HEK293 (cell line): ENCODE results near the gene IQSEC1.

Experiments used
- CTCF ChIA-PET: fragments of 350-600 bp; formaldehyde crosslinking; extraction: SDS; loops from one replicate; lab custom pipeline; 2021; ENCODE audit warnings: antibody characterized with exemption; lab: Yijun Ruan, JAX
- POLR2A ChIA-PET: fragments of 300-600 bp; formaldehyde crosslinking; extraction: SDS; loops from one replicate; lab custom pipeline; 2020; ENCODE audit warnings: antibody characterized with exemption, inconsistent platforms; lab: Yijun Ruan, JAX
- H3K27ac ChIP-seq: fragments of 200-500 bp; sonication (Bioruptor generic); 2 replicates; pipeline ENCODE4 v1.5.1; 2014; ENCODE audit warnings: low read depth, low read length, control low read depth, inconsistent platforms; ENCODE audit errors: extremely low read depth
- H3K36me3 ChIP-seq, 2 experiments: fragments of 200-500 bp in 1 of 2; sonication (Bioruptor generic) in 1 of 2; 1 replicate in 1 of 2; 2 replicates in 1 of 2; pipeline ENCODE4 v1.5.1; 2014 to 2017; ENCODE audit warnings: inconsistent platforms in 2 of 2, low read length in 2 of 2; ENCODE audit not compliant: control insufficient read depth in 2 of 2, insufficient read depth in 1 of 2
- H3K4me1 ChIP-seq: fragments of 200-500 bp; sonication (Bioruptor generic); 2 replicates; pipeline ENCODE4 v1.5.1; 2014; ENCODE audit warnings: mild to moderate bottlenecking, low read length, inconsistent platforms; ENCODE audit not compliant: control insufficient read depth, insufficient read depth
- H3K4me3 ChIP-seq: 2 replicates; pipeline ENCODE4 v1.5.1; 2011; ENCODE audit warnings: low read depth, mild to moderate bottlenecking, control low read depth, low read length, moderate library complexity
- H3K9me3 ChIP-seq: fragments of 200-500 bp; sonication (Bioruptor generic); 2 replicates; pipeline ENCODE4 v1.5.1; 2014; ENCODE audit warnings: low read depth, low read length, inconsistent platforms; ENCODE audit not compliant: control insufficient read depth, insufficient read depth
- BCL11A ChIP-seq: fragments of 450-650 bp; formaldehyde crosslinking; IDR thresholded peaks from 2 replicates; pipeline ENCODE4 v1.5.1; 2016; ENCODE audit warnings: low read depth, missing biosample characterization, missing genetic modification characterization
- ZFP41 ChIP-seq: fragments of 450-650 bp; formaldehyde crosslinking; IDR thresholded peaks from 2 replicates; pipeline ENCODE4 v1.5.1; 2016; ENCODE audit warnings: missing biosample characterization, missing genetic modification characterization, borderline replicate concordance
- ZNF341 ChIP-seq: fragments of 450-650 bp; formaldehyde crosslinking; IDR thresholded peaks from 2 replicates; pipeline ENCODE4; 2016; ENCODE audit warnings: low read depth, missing biosample characterization, missing genetic modification characterization
- ZNF701 ChIP-seq: fragments of 450-650 bp; formaldehyde crosslinking; IDR thresholded peaks from 2 replicates; pipeline ENCODE4 v1.5.1; 2016; ENCODE audit warnings: missing biosample characterization, missing genetic modification characterization
- ZNF791 ChIP-seq: fragments of 450-650 bp; formaldehyde crosslinking; IDR thresholded peaks from 2 replicates; pipeline ENCODE4 v1.5.1; 2016; ENCODE audit warnings: missing biosample characterization, missing genetic modification characterization
- TF ChIP-seq, protein P1 (sequence below): fragments of 450-650 bp; formaldehyde crosslinking; conservative IDR thresholded peaks from 2 replicates; pipeline ENCODE4 v1.5.1; 2016; ENCODE audit warnings: low read depth, missing biosample characterization, missing genetic modification characterization
- TF ChIP-seq, protein P2 (sequence below): fragments of 450-650 bp; formaldehyde crosslinking; IDR thresholded peaks from 2 replicates; pipeline ENCODE4 v1.5.1; 2017; ENCODE audit warnings: missing biosample characterization, missing genetic modification characterization
- TF ChIP-seq, protein P3 (sequence below): fragments of 450-650 bp; formaldehyde crosslinking; IDR thresholded peaks from 2 replicates; pipeline ENCODE4 v1.5.1; 2016; ENCODE audit warnings: missing biosample characterization, missing genetic modification characterization

Gene IQSEC1

DNA sequence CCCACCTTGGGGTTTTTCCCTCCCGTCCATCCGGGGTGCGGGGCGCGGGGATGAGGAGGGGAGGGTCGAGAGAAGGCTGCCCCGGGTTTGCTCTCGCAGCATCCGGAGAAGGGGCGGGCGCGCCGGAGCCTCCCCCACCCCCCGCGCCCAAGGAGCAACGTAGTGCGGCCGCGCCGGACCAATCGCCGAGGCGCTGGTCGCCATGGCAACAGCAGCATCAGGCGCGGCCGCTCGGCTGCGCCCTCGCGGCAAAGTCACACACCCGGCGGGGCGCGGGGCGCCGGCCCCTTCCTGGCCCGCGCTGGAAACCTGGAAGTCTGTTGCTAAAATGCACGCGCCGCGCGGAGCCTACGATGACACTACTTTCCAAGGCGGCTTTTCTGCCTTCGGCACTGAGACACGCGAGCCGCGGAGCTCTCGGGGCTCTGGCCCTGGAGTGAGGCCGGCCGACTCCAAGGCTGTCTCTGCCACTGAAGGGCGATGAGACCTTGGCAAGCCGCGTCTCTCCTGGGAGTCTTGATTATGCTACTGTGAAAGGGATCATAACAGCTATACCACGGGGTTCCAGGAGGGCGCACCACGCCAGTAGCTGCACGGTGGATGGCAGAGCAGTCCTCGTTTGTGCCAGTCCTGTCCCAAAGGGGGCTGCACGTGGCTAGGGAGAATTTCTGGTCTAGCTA, at the start of gene IQSEC1 (continued):
- TF ChIP-seq, protein P1, sequence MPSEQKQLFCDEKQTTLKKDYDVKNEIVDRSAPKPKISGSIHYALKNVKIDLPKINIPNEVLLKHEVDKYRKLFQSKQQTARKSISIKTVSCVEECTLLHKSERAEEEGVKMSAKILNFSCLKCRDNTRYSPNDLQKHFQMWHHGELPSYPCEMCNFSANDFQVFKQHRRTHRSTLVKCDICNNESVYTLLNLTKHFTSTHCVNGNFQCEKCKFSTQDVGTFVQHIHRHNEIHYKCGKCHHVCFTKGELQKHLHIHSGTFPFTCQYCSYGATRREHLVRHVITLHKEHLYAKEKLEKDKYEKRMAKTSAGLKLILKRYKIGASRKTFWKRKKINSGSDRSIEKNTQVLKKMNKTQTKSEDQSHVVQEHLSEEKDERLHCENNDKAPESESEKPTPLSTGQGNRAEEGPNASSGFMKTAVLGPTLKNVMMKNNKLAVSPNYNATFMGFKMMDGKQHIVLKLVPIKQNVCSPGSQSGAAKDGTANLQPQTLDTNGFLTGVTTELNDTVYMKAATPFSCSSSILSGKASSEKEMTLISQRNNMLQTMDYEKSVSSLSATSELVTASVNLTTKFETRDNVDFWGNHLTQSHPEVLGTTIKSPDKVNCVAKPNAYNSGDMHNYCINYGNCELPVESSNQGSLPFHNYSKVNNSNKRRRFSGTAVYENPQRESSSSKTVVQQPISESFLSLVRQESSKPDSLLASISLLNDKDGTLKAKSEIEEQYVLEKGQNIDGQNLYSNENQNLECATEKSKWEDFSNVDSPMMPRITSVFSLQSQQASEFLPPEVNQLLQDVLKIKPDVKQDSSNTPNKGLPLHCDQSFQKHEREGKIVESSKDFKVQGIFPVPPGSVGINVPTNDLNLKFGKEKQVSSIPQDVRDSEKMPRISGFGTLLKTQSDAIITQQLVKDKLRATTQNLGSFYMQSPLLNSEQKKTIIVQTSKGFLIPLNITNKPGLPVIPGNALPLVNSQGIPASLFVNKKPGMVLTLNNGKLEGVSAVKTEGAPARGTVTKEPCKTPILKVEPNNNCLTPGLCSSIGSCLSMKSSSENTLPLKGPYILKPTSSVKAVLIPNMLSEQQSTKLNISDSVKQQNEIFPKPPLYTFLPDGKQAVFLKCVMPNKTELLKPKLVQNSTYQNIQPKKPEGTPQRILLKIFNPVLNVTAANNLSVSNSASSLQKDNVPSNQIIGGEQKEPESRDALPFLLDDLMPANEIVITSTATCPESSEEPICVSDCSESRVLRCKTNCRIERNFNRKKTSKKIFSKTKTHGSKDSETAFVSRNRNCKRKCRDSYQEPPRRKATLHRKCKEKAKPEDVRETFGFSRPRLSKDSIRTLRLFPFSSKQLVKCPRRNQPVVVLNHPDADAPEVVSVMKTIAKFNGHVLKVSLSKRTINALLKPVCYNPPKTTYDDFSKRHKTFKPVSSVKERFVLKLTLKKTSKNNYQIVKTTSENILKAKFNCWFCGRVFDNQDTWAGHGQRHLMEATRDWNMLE (tag by site-specific recombination) = no peak

DNA sequence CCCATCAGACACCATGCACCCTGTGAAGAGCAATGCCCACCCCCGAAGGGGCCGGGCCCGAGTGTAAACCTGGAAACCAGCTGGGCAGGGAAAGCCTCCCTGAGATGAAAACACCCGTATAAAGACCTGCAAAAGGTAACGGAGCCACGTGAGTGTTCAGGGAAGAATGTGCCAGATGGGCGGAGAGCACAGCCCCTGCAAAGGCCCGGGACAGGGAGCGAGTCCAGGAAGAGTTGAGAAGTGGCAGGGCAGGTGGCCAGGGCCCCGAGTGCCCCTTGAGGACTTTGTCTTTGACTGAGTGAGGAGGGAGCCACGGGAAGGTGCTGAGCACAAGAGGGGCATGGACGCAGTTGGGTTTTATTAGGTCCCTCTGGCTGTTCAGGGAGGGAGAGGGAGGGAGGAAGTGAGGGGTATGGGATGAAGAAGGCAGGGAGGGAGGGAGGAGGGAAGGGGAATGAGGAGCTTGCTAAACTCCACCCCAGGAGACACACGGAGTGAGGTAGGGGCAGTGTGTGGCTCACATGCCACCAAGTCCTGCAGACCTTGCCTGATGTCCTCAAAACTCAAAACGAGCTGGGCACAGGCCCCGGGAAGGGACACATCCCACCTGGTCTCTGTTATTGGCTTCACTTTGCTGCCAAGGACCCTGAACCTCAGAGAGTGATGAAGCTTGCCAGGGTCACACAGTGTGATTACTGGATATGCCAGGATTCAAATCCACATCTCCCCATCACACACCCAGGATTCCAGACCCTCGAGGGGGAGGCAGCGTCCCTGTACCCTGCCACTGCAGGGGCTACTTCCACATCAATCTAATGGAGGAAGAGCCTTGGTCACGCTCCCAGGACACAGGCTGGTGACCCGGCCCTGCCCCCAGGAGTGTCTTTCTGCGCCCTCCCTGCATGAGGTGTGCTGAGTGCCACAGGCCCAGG, 49.1 kb upstream of the IQSEC1 start:
- no peak overlapping the region for H3K27ac ChIP-seq
- H3K36me3 ChIP-seq = no peaks in the 10 kb centered on the region
- H3K4me1 ChIP-seq = no peaks in the 10 kb centered on the region
- POLR2A ChIA-PET = interaction anchor here (0.5 kb wide), 1 partner anchor 126 kb away, joined by 3 read pairs; no protein-coding TSS in a partner anchor
- CTCF ChIA-PET = no interaction called here
- H3K4me3 ChIP-seq = no peak overlapping the region
- TF ChIP-seq ZNF341 (tag by site-specific recombination) (no peak), BCL11A (no peak), ZNF701 (tag by site-specific recombination) (no peak), ZNF791 (tag by site-specific recombination) (no peak)
- TF ChIP-seq, protein P2, sequence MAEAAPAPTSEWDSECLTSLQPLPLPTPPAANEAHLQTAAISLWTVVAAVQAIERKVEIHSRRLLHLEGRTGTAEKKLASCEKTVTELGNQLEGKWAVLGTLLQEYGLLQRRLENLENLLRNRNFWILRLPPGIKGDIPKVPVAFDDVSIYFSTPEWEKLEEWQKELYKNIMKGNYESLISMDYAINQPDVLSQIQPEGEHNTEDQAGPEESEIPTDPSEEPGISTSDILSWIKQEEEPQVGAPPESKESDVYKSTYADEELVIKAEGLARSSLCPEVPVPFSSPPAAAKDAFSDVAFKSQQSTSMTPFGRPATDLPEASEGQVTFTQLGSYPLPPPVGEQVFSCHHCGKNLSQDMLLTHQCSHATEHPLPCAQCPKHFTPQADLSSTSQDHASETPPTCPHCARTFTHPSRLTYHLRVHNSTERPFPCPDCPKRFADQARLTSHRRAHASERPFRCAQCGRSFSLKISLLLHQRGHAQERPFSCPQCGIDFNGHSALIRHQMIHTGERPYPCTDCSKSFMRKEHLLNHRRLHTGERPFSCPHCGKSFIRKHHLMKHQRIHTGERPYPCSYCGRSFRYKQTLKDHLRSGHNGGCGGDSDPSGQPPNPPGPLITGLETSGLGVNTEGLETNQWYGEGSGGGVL (tag by site-specific recombination) = peak; percentile 85
- no peaks in the 10 kb centered on the region for H3K9me3 ChIP-seq

DNA sequence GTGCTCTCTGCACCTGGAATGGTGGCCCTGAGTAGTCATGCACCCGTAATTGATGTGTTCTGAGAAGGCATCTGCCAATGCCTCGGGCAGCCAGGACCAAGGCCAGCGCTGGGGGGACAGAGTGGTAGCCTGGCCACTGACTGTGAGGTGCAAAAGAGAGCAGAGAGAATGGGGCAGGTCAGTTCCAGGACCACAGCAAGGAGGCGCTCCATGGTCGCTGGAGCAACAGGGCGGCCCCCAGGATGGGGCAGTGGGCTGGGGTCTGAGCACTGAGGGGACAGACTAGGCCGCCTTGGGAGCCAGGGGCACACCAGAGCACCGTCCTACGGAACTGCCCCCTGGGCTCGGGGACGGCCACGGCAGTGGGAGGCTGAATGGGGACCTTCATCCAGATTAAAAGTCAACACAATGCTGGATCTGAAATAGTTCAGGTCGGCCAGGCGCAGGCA, 48.3 kb upstream of the IQSEC1 start:
- H3K4me3 ChIP-seq = no peak overlapping the region
- H3K9me3 ChIP-seq = no peaks in the 10 kb centered on the region
- H3K27ac ChIP-seq = no peak overlapping the region
- no peaks in the 10 kb centered on the region for H3K36me3 ChIP-seq
- H3K4me1 ChIP-seq = no peaks in the 10 kb centered on the region
- CTCF ChIA-PET = no interaction called here
- POLR2A ChIA-PET = no interaction called here
- TF ChIP-seq, protein P3, sequence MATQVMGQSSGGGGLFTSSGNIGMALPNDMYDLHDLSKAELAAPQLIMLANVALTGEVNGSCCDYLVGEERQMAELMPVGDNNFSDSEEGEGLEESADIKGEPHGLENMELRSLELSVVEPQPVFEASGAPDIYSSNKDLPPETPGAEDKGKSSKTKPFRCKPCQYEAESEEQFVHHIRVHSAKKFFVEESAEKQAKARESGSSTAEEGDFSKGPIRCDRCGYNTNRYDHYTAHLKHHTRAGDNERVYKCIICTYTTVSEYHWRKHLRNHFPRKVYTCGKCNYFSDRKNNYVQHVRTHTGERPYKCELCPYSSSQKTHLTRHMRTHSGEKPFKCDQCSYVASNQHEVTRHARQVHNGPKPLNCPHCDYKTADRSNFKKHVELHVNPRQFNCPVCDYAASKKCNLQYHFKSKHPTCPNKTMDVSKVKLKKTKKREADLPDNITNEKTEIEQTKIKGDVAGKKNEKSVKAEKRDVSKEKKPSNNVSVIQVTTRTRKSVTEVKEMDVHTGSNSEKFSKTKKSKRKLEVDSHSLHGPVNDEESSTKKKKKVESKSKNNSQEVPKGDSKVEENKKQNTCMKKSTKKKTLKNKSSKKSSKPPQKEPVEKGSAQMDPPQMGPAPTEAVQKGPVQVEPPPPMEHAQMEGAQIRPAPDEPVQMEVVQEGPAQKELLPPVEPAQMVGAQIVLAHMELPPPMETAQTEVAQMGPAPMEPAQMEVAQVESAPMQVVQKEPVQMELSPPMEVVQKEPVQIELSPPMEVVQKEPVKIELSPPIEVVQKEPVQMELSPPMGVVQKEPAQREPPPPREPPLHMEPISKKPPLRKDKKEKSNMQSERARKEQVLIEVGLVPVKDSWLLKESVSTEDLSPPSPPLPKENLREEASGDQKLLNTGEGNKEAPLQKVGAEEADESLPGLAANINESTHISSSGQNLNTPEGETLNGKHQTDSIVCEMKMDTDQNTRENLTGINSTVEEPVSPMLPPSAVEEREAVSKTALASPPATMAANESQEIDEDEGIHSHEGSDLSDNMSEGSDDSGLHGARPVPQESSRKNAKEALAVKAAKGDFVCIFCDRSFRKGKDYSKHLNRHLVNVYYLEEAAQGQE (tag by site-specific recombination) = peak; percentile 94
- TF ChIP-seq ZFP41 = no peak
